IMR-90 (cell line): ENCODE data around the gene HES4. TPM values are rescaled to one million over a fixed set of nuclear protein-coding genes. Genes with fewer than 3 reads are reported as not detected.

ENCODE experiments used
- ATAC-seq: fragments of 200-7000 bp; cut with Tn5 transposase; 2 replicates; pipeline ENCODE4 v1.9.1; 2020; ENCODE audit warnings: low read depth, mild to moderate bottlenecking, moderate library complexity
- BruUV-seq: library from RNA; stranded (reverse); fragments of 400-500 nt; replicated peaks from 2 replicates; lab custom pipeline; 2021; lab: Mats Ljungman, UMichigan
- CTCF ChIA-PET: fragments of 300-600 bp; formaldehyde crosslinking; extraction: SDS; loops from one replicate; lab custom pipeline; 2021; ENCODE audit warnings: antibody characterized with exemption; lab: Yijun Ruan, JAX
- POLR2A ChIA-PET: fragments of 300-600 bp; sonication (Branson Sonifier 250); formaldehyde crosslinking; loops from one replicate; lab custom pipeline; 2022; ENCODE audit warnings: antibody characterized with exemption; ENCODE audit not compliant: unreplicated experiment; lab: Charles Lee
- DNase-seq: peaks from one replicate; pipeline ENCODE4 v3.0.0; 2013
- H2AFZ ChIP-seq: replicated peaks from 2 replicates; pipeline ENCODE3; 2013; ENCODE audit warnings: low read length, mild to moderate bottlenecking; ENCODE audit not compliant: poor library complexity
- H2AK5ac ChIP-seq: 2 replicates; pipeline ENCODE4 v1.6.1; 2013; ENCODE audit warnings: low read depth, low read length, inconsistent platforms
- H2AK9ac ChIP-seq: replicated peaks from 2 replicates; pipeline ENCODE3; 2013; ENCODE audit warnings: mild to moderate bottlenecking, low read depth, low read length, moderate library complexity; ENCODE audit not compliant: poor library complexity
- H2BK120ac ChIP-seq: 2 replicates; pipeline ENCODE4 v1.6.1; 2013; ENCODE audit warnings: low read depth, low read length, inconsistent platforms
- H2BK15ac ChIP-seq: 3 replicates; pipeline ENCODE4 v1.6.1; 2013; ENCODE audit warnings: low read depth, low read length, inconsistent platforms
- H2BK20ac ChIP-seq: 2 replicates; pipeline ENCODE4 v1.6.1; 2013; ENCODE audit warnings: low read depth, mild to moderate bottlenecking, inconsistent platforms, low read length, moderate library complexity
- H2BK5ac ChIP-seq: 2 replicates; pipeline ENCODE4 v1.6.1; 2013; ENCODE audit warnings: mild to moderate bottlenecking, low read depth, low read length, inconsistent platforms; ENCODE audit not compliant: poor library complexity, severe bottlenecking
- H3K14ac ChIP-seq: replicated peaks from 2 replicates; pipeline ENCODE4 v1.6.1; 2013; ENCODE audit warnings: low read depth, low read length, inconsistent platforms
- H3K18ac ChIP-seq: 2 replicates; pipeline ENCODE4 v1.6.1; 2013; ENCODE audit warnings: low read depth, low read length, control low read depth
- H3K23ac ChIP-seq: 2 replicates; pipeline ENCODE4 v1.6.1; 2013; ENCODE audit warnings: low read depth, low read length, inconsistent platforms
- H3K27ac ChIP-seq: 2 replicates; pipeline ENCODE4 v1.5.1; 2013; ENCODE audit warnings: mild to moderate bottlenecking, control low read depth, low read length; ENCODE audit not compliant: insufficient read depth
- H3K27me3 ChIP-seq: 2 replicates; pipeline ENCODE4 v1.6.1; 2013; ENCODE audit warnings: low read length; ENCODE audit not compliant: control insufficient read depth, insufficient read depth
- H3K36me3 ChIP-seq: 2 replicates; pipeline ENCODE4 v1.6.1; 2013; ENCODE audit warnings: low read length, mixed read lengths; ENCODE audit not compliant: control insufficient read depth, insufficient read depth
- H3K4ac ChIP-seq: 2 replicates; pipeline ENCODE4 v1.6.1; 2013; ENCODE audit warnings: low read depth, low read length, inconsistent platforms
- H3K4me1 ChIP-seq: 2 replicates; pipeline ENCODE4 v1.6.1; 2013; ENCODE audit warnings: low read length, mixed read lengths; ENCODE audit not compliant: control insufficient read depth, insufficient read depth
- H3K4me2 ChIP-seq: 2 replicates; pipeline ENCODE4 v1.6.1; 2013; ENCODE audit warnings: low read depth, mild to moderate bottlenecking, control low read depth, low read length, moderate library complexity
- H3K4me3 ChIP-seq: 2 replicates; pipeline ENCODE4 v1.5.1; 2013; ENCODE audit warnings: low read depth, mild to moderate bottlenecking, control low read depth, low read length, moderate library complexity; ENCODE audit not compliant: insufficient read depth
- H3K56ac ChIP-seq: 2 replicates; pipeline ENCODE4 v1.6.1; 2013; ENCODE audit warnings: low read length, inconsistent platforms; ENCODE audit not compliant: insufficient read depth; ENCODE audit errors: extremely low read depth
- H3K79me1 ChIP-seq, 2 experiments: 2 replicates each; pipeline ENCODE4 v1.6.1; 2013; ENCODE audit warnings: low read length in 2 of 2, inconsistent platforms in 1 of 2, low read depth in 1 of 2
- H3K9ac ChIP-seq: 2 replicates; pipeline ENCODE4 v1.6.1; 2013; ENCODE audit warnings: low read depth, low read length, control low read depth
- H3K9me1 ChIP-seq: 2 replicates; pipeline ENCODE4 v1.6.1; 2013; ENCODE audit warnings: low read length, inconsistent platforms; ENCODE audit not compliant: insufficient read depth
- H3K9me3 ChIP-seq: 2 replicates; pipeline ENCODE4 v1.6.1; 2013; ENCODE audit warnings: low read length; ENCODE audit not compliant: control insufficient read depth, insufficient read depth
- H4K20me1 ChIP-seq: 2 replicates; pipeline ENCODE4 v1.6.1; 2013; ENCODE audit warnings: low read length, inconsistent platforms; ENCODE audit not compliant: insufficient read depth
- H4K5ac ChIP-seq: 2 replicates; pipeline ENCODE4 v1.6.1; 2013; ENCODE audit warnings: mild to moderate bottlenecking, low read depth, low read length, control low read depth
- H4K8ac ChIP-seq, 2 experiments: 2 replicates each; pipeline ENCODE4 v1.6.1; 2013; ENCODE audit warnings: low read depth in 2 of 2, low read length in 2 of 2, control low read depth in 1 of 2, inconsistent platforms in 1 of 2
- H4K91ac ChIP-seq: 2 replicates; pipeline ENCODE4 v1.6.1; 2013; ENCODE audit warnings: low read depth, low read length, inconsistent platforms; ENCODE audit not compliant: insufficient read depth
- POLR2A ChIP-seq: IDR thresholded peaks from 2 replicates; pipeline ENCODE4 v1.6.1; 2012; ENCODE audit warnings: mild to moderate bottlenecking, low read depth, low read length
- WGBS, 2 experiments: methylation state at CpG; one replicate each; pipeline versions ENCODE4 v1.1.5 to v1.1.7; 2013; ENCODE audit warnings: missing lambda C conversion rate in 2 of 2; ENCODE audit not compliant: insufficient read length in 1 of 2; ENCODE audit errors: extremely low coverage in 2 of 2; 5-methylcytosine and 5-hydroxymethylcytosine counted together
- dilution Hi-C: fragments of 300-500 bp; cut with HindIII; formaldehyde crosslinking; loops from one replicate; pipeline ENCODE4 v1.14.3; 2018; ENCODE audit warnings: low sequenced_read_pairs; ENCODE audit not compliant: unreplicated experiment
- in situ Hi-C: fragments of 300-500 bp; cut with MboI; formaldehyde crosslinking; loops from 3 replicates; pipeline ENCODE4 v1.14.3; 2019; ENCODE audit warnings: low sequenced_read_pairs, inconsistent platforms, mixed read lengths
- intact Hi-C: fragments of 100-400 bp; cut with micrococcal nuclease; formaldehyde crosslinking; loops from 2 replicates; pipeline ENCODE4 v1.10.0; 2022
- polyA plus RNA-seq, 3 experiments: library from polyadenylated mRNA; depleted of rRNA; stranded (reverse); fragments of >200 nt; gene quantifications; 2 replicates each; pipeline ENCODE4 v1.2.3, GENCODE V29; 2012; ENCODE audit warnings: low replicate concordance in 1 of 3
- total RNA-seq: library from RNA; depleted of rRNA; stranded (reverse); fragments of >200 nt; gene quantifications from 2 replicates; pipeline ENCODE4 v1.2.3, GENCODE V29; 2012

Gene HES4
- total and polyA plus RNA-seq, 2 of the 4 experiments (the other 2 are of a cell fraction): 1.4 to 11.7 TPM

DNA sequence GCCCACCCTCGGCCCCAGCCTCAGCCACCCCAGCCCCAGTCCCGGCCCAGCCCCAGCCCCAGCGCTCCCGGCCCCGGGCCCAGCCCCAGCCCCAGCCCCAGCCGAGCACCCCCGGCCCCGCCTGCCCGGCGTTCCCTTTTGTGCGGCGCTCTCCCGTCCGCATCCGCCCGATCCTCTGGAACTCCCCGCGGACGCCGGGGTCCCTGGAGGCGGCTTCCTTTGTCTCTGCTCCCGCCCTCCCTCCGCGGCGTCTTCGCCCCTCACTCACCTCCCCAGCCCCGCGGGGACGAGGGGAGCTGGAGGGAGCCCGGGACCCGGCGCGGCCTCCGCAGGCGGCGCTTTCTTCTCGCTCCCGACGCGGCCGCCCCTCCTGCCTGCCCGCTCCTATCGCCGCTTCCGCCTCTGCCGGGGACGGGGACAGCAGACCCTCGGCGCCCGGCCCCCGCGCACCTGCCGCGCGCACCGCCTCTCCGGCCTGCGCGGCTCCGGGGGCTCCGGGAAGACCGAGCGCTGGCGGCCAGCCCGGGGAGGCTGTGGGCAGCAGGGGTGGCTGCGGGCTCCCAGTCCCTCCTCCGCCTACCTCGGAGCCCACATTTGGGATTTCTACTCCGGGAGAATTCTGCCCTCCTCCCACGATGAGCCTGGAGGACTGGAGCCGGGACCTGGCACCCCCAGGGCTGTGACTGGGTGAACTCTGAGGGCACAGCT, 34.0 kb upstream of the HES4 start:
- H4K20me1 ChIP-seq: peaks cover 76% of the 10 kb centered on the region
- dilution Hi-C loops (no loop called here), intact Hi-C loops (loop anchor here (5.0 kb wide), 1 partner anchor 83 kb away; the partner anchor contains the start of gene C1orf159), in situ Hi-C loops (no loop called here)
- no peak overlapping the region for H3K4me2 ChIP-seq
- no peak overlapping the region for H2AFZ ChIP-seq
- 38% methylated on average over 19 of the region's 71 CpGs; no CpG with 5 or more reads in 1 of the 2 experiments for WGBS, 2 experiments
- H3K9ac ChIP-seq: no peak overlapping the region
- H4K5ac ChIP-seq: no peak overlapping the region
- no peak overlapping the region for H4K8ac ChIP-seq
- ATAC-seq: no peak
- peaks cover 16 to 53% of the 10 kb centered on the region in 2 experiments for H3K79me1 ChIP-seq
- no peak overlapping the region for H2AK5ac ChIP-seq
- H3K27ac ChIP-seq: no peak overlapping the region
- H3K4ac ChIP-seq: no peak overlapping the region
- no peak for TF ChIP-seq POLR2A
- ChIA-PET POLR2A (no interaction called here), CTCF (no interaction called here)
- no peak overlapping the region for H3K18ac ChIP-seq
- H3K14ac ChIP-seq: no peak overlapping the region
- peak overlapping the region; percentile 5 for H2AK9ac ChIP-seq
- H2BK120ac ChIP-seq: no peak overlapping the region
- no peak for DNase-seq
- no peak overlapping the region for H3K23ac ChIP-seq
- peaks cover 5% of the 10 kb centered on the region; the same call in 1 of the 2 replicates for H3K4me1 ChIP-seq
- no TSS peak for BruUV-seq
- no peak overlapping the region for H2BK5ac ChIP-seq
- H3K56ac ChIP-seq: no peak overlapping the region
- no peak overlapping the region for H2BK20ac ChIP-seq
- no peak overlapping the region for H2BK15ac ChIP-seq
- H3K4me3 ChIP-seq: no peak overlapping the region
- no peaks in the 10 kb centered on the region for H3K9me3 ChIP-seq
- H3K36me3 ChIP-seq: peaks cover 13% of the 10 kb centered on the region
- no peak overlapping the region for H4K91ac ChIP-seq
- H3K27me3 ChIP-seq: no peaks in the 10 kb centered on the region
- 0 out of 2 replicates have a peak, but pooled peaks cover 5% of the 10 kb centered on the region for H3K9me1 ChIP-seq
